ENCODE measurements around the gene NUDT8.

DNA sequence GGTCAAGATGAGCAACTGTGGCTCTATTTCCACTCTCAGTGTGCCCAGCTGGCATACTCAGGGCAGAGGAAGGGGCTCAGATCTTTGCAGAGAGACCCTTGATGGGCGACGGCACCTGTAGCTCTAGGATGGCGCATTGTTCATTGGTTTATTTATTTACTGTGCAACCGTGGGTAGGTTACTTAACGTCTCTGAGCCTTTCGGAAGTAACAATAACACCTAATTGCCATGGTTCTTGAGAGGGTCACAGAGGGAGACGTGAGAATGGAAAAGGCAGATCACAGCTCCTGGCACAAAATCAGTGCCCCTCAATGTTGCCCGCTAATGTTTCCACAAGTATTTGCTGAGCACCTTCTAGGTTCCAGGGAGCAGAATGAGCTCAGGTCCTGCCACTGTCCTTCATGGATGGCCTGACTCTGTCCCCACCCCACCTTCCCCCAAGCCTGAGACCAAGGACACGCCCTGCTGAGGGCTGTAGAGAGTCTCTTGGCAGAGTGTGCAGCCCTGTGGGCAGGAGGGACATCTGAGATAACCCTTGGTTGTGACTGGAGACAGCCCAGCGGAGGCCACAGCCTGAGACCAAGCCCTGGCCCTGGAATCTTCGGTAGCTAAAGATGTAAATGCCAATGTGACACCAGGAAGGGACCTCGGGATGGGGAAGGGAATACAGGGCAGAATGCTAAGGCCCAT lies 45.5 kb upstream of the NUDT8 start:
- no peak for TF ChIP-seq POLR2A (IDR thresholded peaks at IDR 0.05)
- TF ChIP-seq CTCF (IDR thresholded peaks at IDR 0.05) = no peak
